HG02588 (cell line): ENCODE measurements around the gene ODAPH.
"Not testable (repeated sequence)": the region's sequence is repeated elsewhere in the genome, so short reads cannot be mapped to it uniquely, and the experiment has no call there.

ENCODE experiments used
- ATAC-seq: cut with Tn5 transposase; IDR thresholded peaks from one replicate; pipeline ENCODE4 v1.9.1; 2021; ENCODE audit warnings: mild to moderate bottlenecking, moderate library complexity; ENCODE audit not compliant: unreplicated experiment

ODAPH gene

GRCh38 chr4:75555294-75556164 is at the start of gene ODAPH:
Gene ODAPH (plus strand): TSS chr4:75556066. CDS start chr4:75556083, 17 bp downstream.
- peak; percentile 98 for ATAC-seq

GRCh38 chr4:75509592-75509991 is 46.3 kb upstream of the ODAPH start:
- not testable (repeated sequence) for ATAC-seq

GRCh38 chr4:75511841-75512240 is 44.0 kb upstream of the ODAPH start:
- ATAC-seq = no peak

- ATAC-seq = no peak
Measured at GRCh38 chr4:75512386-75513211, 43.3 kb upstream of the ODAPH start.

- no peak for ATAC-seq
Measured at GRCh38 chr4:75513526-75514130, 42.2 kb upstream of the ODAPH start.

GRCh38 chr4:75514131-75514948 is 41.5 kb upstream of the ODAPH start, which contains the start of the genes RCHY1 and THAP6:
Gene RCHY1 (minus strand): TSS chr4:75514403. CDS start chr4:75514286, 117 bp downstream.
Gene THAP6 (plus strand): TSS chr4:75514473. CDS start chr4:75515453, 980 bp downstream.
- peak; percentile 95 for ATAC-seq

- ATAC-seq = no peak
Measured at GRCh38 chr4:75514949-75515612, 40.8 kb upstream of the ODAPH start.

- ATAC-seq = no peak
Measured at GRCh38 chr4:75516144-75516543, 39.7 kb upstream of the ODAPH start.

- not testable (repeated sequence) for ATAC-seq
Measured at GRCh38 chr4:75519452-75519851, 36.4 kb upstream of the ODAPH start.

GRCh38 chr4:75525086-75525485 is 30.8 kb upstream of the ODAPH start:
- ATAC-seq = no peak

GRCh38 chr4:75525910-75526309 is 30.0 kb upstream of the ODAPH start:
- no peak for ATAC-seq

GRCh38 chr4:75527482-75527881 is 28.4 kb upstream of the ODAPH start:
- ATAC-seq = no peak

GRCh38 chr4:75530556-75531322 is 25.1 kb upstream of the ODAPH start:
- ATAC-seq = no peak

- not testable (repeated sequence) for ATAC-seq
Measured at GRCh38 chr4:75531536-75532143, 24.2 kb upstream of the ODAPH start.

GRCh38 chr4:75533339-75533887 is 22.5 kb upstream of the ODAPH start:
- ATAC-seq = not testable (repeated sequence)

- ATAC-seq = not testable (repeated sequence)
Measured at GRCh38 chr4:75533926-75534325, 21.9 kb upstream of the ODAPH start.

GRCh38 chr4:75537308-75537707 is 18.6 kb upstream of the ODAPH start:
- not testable (repeated sequence) for ATAC-seq

- ATAC-seq = no peak
Measured at GRCh38 chr4:75542824-75543223, 13.0 kb upstream of the ODAPH start.
